Measurements from ENCODE around the gene MDK. TPM values are rescaled to one million over a fixed set of nuclear protein-coding genes. Genes with fewer than 3 reads are reported as not detected.

Gene MDK
- total RNA-seq, 1 experiment from 2014 or later = 286 TPM

GRCh38 chr11:46366661-46367161 lies 14.8 kb upstream of the MDK start:
- H3K27ac ChIP-seq (ENCODE audit: low read depth, low read length) = no peak overlapping the region; the same call in 1 of the 2 replicates
- ATAC-seq = no peak
- peaks cover 3 to 12% of the 10 kb centered on the region in 2 experiments; a peak in 2 of 4 replicates for H3K36me3 ChIP-seq (ENCODE audit: control insufficient read depth in 1 of 2, insufficient read depth in 2 of 2, low read length in 2 of 2)
- no peak overlapping the region for H2AFZ ChIP-seq (ENCODE audit: low read depth, low read length, poor library complexity, severe bottlenecking)
- no peaks in the 10 kb centered on the region for H3K9me2 ChIP-seq (ENCODE audit: insufficient read depth)
- ChIA-PET POLR2A (no interaction called here), CTCF (interaction anchor here (0.6 to 1.1 kb wide), 3 partner anchors 13 to 52 kb away, joined by 3 to 5 read pairs (median 3); no protein-coding TSS in a partner anchor), RAD21 (ENCODE audit: low non-redundant PET in 1 of 2, low total read pairs in 2 of 2, uncharacterized antibody in 2 of 2, unreplicated experiment in 2 of 2) (no interaction called here)
- no peak for DNase-seq (ENCODE audit: low read depth, low spot score)
- H4K20me1 ChIP-seq (ENCODE audit: insufficient read depth) = no peaks in the 10 kb centered on the region
- H3K9ac ChIP-seq (ENCODE audit: low read length) = no peak overlapping the region
- peaks cover 20 to 49% of the 10 kb centered on the region in 2 experiments for H3K4me1 ChIP-seq (ENCODE audit: control insufficient read depth in 1 of 2, insufficient read depth in 2 of 2, low read length in 2 of 2)
- no peak overlapping the region for H3K4me3 ChIP-seq (replicated peaks in 1 of 2; ENCODE audit: low read depth in 1 of 2, low read length in 2 of 2)
- TF ChIP-seq EZH2phosphoT487 (IDR thresholded peaks at IDR 0.05; ENCODE audit: borderline replicate concordance) (no peak), ZBTB33 (IDR thresholded peaks at IDR 0.05; ENCODE audit: extremely low read depth, insufficient replicate concordance, low read length) (no peak), ELF1 (IDR thresholded peaks at IDR 0.05; ENCODE audit: borderline replicate concordance, low read depth) (no peak), SIN3A (IDR thresholded peaks at IDR 0.05; ENCODE audit: low read depth) (no peak), MAX (IDR thresholded peaks at IDR 0.05) (no peak), POLR2AphosphoS5 (IDR thresholded peaks at IDR 0.05; ENCODE audit: low read depth, low read length) (no peak), YY1 (IDR thresholded peaks at IDR 0.05; ENCODE audit: extremely low read depth, insufficient replicate concordance, low read depth, low read length) (no peak), POLR2A (IDR thresholded peaks at IDR 0.05; ENCODE audit: borderline replicate concordance, extremely low read depth, insufficient read depth, insufficient read length) (no peak), EGR1 (IDR thresholded peaks at IDR 0.05; ENCODE audit: low read depth) (no peak), CEBPB (IDR thresholded peaks at IDR 0.05; ENCODE audit: low read depth) (no peak)
- no TSS peak for BruUV-seq (replicated peaks)
- intact Hi-C loops (cut with micrococcal nuclease) = loop anchor here (5.0 kb wide), 1 partner anchor 119 kb away; no protein-coding TSS in a partner anchor
- H3K9me3 ChIP-seq (ENCODE audit: control insufficient read depth in 1 of 2, insufficient read depth in 1 of 2, low read depth in 1 of 2, low read length in 2 of 2) = no peaks in the 10 kb centered on the region
- no peaks in the 10 kb centered on the region for H3K27me3 ChIP-seq (ENCODE audit: insufficient read depth, low read length)
- peaks cover 24% of the 10 kb centered on the region for H3K79me2 ChIP-seq (ENCODE audit: insufficient read depth, low read length)
- H3K4me2 ChIP-seq (ENCODE audit: low read length) = no peak overlapping the region
